ENCODE data around the gene CACNA1C.

CACNA1C gene

GRCh38 chr12:2208837-2209635 lies 156.2 kb downstream of the CACNA1C start:
- no peak overlapping the region for H3K27ac ChIP-seq
- no peak for TF ChIP-seq CTCF (conservative IDR thresholded peaks at IDR 0.05)
- TF ChIP-seq ZFX (IDR thresholded peaks at IDR 0.05) = no peak

- TF ChIP-seq ZFX (IDR thresholded peaks at IDR 0.05) = no peak
- TF ChIP-seq CTCF (conservative IDR thresholded peaks at IDR 0.05) = no peak
- H3K27ac ChIP-seq = no peak overlapping the region
Measured at GRCh38 chr12:2211119-2211518, 158.3 kb downstream of the CACNA1C start.

- TF ChIP-seq ZFX (IDR thresholded peaks at IDR 0.05) (no peak), CTCF (conservative IDR thresholded peaks at IDR 0.05) (no peak)
- H3K27ac ChIP-seq = no peak overlapping the region
Measured at GRCh38 chr12:2212537-2212936, 159.8 kb downstream of the CACNA1C start.

GRCh38 chr12:2212971-2213869 lies 160.4 kb downstream of the CACNA1C start:
- TF ChIP-seq CTCF (conservative IDR thresholded peaks at IDR 0.05) = no peak
- TF ChIP-seq ZFX (IDR thresholded peaks at IDR 0.05) = no peak
- no peak overlapping the region for H3K27ac ChIP-seq

- TF ChIP-seq ZFX (IDR thresholded peaks at IDR 0.05) (no peak), CTCF (conservative IDR thresholded peaks at IDR 0.05) (no peak)
Measured at GRCh38 chr12:2214411-2214810, 161.6 kb downstream of the CACNA1C start.

GRCh38 chr12:2215709-2216560 lies 163.1 kb downstream of the CACNA1C start:
- no peak overlapping the region for H3K27ac ChIP-seq
- no peak for TF ChIP-seq ZFX (IDR thresholded peaks at IDR 0.05)
- TF ChIP-seq CTCF (conservative IDR thresholded peaks at IDR 0.05) = no peak

More at GRCh38 chr12:2214411-2214810, 161.6 kb downstream of the CACNA1C start:
- no peak overlapping the region for H3K27ac ChIP-seq

Data from C4-2B (cell line).